ENCODE results near the gene ADAMTS5. TPM values are rescaled to one million over a fixed set of nuclear protein-coding genes. Genes with fewer than 3 reads are reported as not detected.
A peak's percentile ranks its signal among the peaks of the same experiment; 100 is the strongest.

The ADAMTS5 gene
- total RNA-seq, 1 donor from 2014 or later = 10.0 TPM

DNA sequence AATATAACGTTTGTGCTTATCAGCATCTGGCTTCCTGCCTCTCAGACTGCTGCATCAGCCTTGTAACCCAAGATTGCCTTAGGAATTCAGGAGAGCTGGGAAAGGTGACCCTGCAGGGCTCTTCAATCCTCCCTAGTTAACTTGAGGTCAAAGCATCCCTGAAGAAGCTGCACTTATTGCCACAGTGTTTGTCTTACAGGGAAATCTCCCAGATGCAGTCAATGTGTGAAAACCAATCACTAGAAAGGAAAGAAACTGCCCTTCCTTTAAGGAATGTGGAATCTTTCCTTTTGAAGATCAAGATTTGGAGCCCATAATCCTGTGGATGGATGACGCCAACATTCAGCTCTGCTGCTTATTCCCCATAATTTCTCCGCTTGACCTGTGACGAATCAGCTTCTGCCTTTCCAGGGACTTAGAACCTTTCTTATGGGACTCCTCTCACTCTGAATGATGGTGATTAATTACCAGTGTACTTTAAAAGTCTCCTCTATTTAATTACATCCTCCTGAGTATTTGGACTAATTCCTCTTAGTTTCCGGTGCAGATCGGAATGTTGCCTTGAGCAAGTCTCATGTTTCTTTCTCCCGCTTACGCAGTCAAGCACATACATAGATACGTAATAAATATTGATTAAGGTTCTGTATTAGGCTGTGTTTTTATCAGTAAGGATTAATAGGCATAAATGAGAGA, 14.4 kb downstream of the ADAMTS5 start:
- no peak for ATAC-seq
- intact Hi-C loops (cut with DNase I) = no loop called here
- no peak for DNase-seq (ENCODE audit: low spot score)

DNA sequence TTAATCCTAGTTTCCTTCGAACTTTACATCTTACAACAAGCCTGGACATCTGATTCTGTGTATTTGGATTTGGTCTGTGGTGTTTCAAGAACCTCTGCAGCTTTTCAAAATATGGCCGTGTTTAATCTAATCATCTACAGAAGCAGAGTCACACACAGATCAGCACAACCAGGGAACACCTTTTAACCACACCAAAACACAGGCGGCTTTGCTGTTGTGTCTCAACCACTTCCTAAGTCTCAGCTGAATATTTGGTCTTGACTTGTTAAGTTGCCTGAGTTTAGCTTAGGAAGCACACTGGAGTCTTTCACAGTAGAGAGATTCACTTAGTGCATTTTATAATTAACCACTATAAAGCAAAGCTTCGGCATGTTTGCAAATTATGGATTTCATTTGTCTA, 17.1 kb downstream of the ADAMTS5 start:
- intact Hi-C loops (cut with DNase I) = no loop called here
- ATAC-seq (no peak), DNase-seq (ENCODE audit: low spot score) (no peak)

DNA sequence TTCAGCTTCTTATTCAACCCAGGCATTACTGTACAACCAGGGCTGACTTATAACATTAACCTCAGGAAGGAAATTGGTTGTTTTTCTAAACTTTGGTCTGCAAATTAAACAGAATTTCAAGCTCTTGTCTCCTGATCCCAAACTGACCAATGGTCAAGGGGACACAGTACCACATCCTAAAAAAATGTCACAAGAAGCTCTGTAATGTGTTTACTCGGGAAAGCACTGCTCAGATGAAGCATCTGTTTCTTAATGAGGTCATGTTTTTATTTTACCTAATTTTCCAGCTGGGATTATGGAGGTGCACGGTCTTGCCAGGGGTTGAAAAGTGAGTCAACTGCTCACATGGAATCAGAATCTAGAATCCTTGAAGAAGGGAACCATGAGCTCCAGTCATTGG, 18.7 kb downstream of the ADAMTS5 start:
- ATAC-seq (peak; percentile 89), DNase-seq (ENCODE audit: low spot score) (no peak)
- intact Hi-C loops (cut with DNase I) = no loop called here

DNA sequence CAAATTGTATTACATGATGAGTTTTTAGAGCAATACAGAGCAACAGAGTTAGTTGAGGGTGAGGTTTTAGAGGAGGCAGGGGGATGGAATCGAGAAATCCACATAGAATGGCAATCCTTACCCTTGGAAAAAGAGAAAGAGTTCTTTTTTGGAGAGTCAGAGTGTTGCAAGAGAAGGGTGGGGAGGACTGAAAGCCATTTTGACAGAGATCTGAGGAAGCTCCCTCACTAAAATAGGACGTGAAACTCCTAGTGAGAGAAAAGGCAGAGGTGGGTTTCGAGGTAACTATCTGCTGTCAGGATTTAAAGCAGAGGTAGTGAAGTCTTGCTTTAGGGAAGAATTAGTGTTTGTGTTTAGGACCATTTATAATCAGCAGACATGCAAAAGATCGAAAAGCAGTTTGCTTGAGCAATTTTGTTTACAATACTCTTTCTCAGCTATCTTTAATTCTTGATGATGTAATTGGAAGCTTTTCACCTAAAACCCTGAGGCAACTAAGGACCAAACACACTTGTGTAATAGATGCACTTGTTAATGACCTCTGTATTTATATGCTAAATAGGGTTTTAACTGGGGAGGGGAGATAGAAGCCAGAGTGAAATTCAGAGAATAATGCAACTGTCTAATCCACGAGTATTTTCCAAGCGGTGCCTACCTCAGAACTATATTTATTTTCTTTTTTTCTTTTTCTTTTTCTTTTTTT, 20.0 kb downstream of the ADAMTS5 start:
- intact Hi-C loops (cut with DNase I) = no loop called here
- ATAC-seq (no peak), DNase-seq (ENCODE audit: low spot score) (no peak)

DNA sequence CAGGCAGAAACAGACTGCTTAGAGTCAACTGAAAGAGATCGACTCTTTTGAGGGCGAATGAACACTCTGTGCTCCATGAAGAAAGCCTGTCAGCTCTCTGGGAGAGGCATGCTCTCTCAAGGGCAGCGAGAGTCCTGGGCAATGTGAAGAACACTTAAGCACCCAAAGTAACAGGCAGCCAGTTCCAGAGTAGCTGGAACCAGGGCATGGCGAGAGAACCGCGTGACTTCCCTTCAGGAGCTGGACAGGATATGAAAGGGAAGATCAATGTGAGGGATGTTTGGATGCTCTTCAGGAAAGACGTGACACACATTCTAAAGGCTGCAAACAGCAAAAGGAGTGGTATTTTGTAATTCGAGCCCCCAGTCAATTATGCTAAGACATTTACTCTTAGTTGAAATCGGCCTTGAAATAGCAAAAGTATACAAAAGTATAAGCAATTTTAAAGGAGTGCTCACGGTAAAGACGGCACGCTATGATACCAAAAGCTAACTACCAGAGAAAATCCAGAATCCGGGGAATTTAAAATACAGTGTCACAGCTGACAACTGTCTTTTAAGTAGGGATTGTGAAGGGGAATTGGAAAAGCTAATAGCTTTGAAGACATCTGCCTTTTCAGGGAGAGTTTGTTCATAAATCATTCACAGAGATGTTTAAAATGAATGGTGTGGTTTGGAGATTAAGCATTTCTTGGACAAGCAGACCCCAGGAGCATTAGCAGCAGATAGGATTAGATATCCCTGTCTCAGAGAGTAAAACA, 20.8 kb downstream of the ADAMTS5 start:
- no peak for DNase-seq (ENCODE audit: low spot score)
- peak; percentile 45 for ATAC-seq
- intact Hi-C loops (cut with DNase I) = no loop called here

DNA sequence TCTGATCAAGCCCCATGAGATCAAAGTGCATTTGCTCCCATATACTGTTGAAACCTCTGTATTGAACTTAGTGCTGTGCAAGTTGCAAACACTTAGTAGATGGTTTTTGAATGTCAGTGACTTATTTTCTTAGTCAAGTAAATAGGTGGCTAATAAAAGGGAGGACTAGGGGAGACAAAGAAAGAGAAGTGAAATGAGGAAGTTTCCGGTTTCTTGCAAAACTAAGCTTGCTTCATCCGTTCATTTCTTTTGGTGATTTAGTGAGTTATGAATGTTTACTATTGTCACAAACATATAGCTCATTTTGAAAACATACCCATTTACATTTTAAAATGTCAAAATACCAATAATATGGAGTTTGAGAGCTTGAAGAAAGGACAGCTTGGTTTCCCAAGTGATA, 23.0 kb downstream of the ADAMTS5 start:
- ATAC-seq = no peak
- no peak for DNase-seq (ENCODE audit: low spot score)
- intact Hi-C loops (cut with DNase I) = no loop called here

DNA sequence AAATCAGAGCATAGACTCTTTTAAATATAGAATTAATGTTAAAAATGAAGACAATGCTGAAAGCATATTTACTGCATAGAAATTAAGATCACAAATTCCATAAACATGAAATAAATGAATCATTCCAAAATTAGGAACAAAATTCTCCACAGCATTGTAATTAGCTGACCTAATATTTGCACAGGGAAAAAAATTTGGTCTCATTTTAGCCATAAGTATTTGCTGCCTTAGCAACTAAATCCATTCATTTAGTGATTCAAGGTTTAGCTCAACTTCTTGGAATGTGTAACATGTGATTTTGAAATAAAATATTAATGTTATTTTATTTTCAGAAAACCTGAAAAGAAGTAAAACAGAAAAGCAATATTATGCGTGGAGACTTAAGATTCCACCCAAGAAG, 25.5 kb downstream of the ADAMTS5 start:
- intact Hi-C loops (cut with DNase I) = no loop called here
- no peak for DNase-seq (ENCODE audit: low spot score)
- ATAC-seq = no peak

DNA sequence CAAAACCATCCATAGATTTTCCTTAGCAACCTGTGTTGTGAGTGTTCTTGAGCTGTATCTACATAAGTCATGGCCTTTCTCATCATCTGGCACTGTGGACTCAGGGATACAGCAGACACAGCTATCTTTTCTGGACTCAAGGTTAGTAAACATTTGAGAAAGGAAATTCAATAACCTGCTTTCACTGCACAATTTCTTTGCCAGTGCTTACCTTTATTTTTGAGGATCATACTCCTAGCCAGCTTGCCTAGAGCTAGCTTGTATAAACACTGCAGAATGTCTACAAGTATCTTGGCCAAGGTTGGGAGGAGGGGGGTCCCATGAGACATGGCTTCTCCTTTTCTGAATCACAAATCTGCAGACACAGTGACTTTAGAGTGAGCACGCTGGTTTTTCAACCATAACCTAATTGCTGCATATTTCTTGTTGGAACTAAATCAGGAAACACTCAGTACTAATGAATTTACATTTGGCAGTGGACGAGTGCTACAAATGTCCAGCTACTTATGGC, 27.2 kb downstream of the ADAMTS5 start:
- ATAC-seq (peak; percentile 49), DNase-seq (ENCODE audit: low spot score) (no peak)
- intact Hi-C loops (cut with DNase I) = no loop called here

DNA sequence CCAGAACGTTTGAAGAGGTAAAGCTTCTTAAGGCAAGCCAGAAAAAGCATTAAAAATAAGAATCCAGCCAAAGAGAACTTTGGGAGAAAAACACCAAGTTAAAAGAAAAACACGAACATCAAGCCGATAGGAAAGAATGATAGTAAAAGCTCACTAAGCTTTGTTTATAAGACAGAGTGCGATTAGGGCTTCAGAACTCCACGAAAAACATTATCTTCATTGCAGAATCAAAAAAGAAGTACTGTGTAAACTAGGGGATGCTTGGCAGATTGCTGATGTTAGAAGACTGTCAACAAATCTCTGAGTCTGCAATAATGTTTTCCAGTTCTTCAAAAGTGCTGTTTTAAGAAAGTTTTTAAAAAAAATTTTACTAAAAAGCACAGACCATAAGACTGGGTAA, 30.2 kb downstream of the ADAMTS5 start:
- DNase-seq (ENCODE audit: low spot score) = no peak
- ATAC-seq = no peak
- intact Hi-C loops (cut with DNase I) = no loop called here

DNA sequence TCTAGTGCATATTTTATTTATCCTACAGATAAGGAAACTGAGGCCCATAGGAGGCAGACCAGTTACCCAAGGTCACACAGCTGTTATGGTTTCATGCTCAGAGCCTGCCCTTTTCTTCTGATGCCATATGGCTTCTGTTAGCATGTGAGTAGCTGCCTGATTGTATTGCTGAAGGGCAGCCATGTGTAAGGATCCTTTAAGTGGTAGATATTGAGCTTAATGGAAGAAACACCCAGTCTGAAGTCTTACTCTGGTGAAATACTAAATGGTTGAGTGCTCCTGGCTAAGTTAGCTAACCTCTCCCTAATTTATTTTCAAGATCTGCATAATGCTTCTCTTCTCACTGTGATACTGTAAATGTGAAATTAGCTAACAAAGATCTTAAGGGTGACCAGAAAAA, 30.9 kb downstream of the ADAMTS5 start:
- intact Hi-C loops (cut with DNase I) = no loop called here
- DNase-seq (ENCODE audit: low spot score) (no peak), ATAC-seq (no peak)

DNA sequence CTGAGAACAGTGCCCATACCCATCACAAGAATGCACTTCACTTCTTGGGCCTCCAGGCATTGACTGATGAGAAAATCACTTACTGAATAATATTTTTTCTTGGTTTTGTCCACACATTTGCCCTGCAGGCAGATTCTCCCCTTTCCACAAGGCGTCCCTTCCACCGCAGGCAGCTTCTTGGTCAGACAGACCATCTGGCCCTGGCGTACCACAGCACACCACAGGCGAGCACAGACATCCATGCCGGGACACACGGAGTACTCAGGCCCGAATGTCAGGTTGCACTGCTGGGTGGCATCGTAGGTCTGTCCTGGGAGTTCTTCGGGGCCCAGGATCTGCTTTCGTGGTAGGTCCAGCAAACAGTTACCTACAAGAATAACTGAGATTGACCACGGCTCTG, 32.5 kb downstream of the ADAMTS5 start:
- DNase-seq (ENCODE audit: low spot score) = no peak
- ATAC-seq = no peak
- intact Hi-C loops (cut with DNase I) = no loop called here

DNA sequence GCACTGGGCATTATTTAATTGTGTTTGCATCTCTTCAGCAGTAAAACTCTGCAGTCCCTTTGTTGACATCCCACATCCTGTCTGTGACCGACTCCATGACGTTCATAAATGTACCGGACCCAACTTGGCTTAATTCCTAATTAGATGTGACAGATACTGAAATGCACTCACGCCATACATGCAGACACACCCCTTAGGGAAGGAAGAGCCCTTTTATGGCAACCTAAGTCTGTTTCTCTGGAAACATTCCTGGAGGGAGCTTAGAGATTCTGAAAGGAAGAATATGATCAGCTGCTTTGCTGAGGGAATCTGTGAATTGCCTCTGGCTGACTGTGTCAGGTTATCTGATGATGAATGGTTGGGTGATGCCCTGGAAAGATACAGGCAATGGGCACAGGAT, 33.4 kb downstream of the ADAMTS5 start:
- ATAC-seq (no peak), DNase-seq (ENCODE audit: low spot score) (no peak)
- intact Hi-C loops (cut with DNase I) = no loop called here

DNA sequence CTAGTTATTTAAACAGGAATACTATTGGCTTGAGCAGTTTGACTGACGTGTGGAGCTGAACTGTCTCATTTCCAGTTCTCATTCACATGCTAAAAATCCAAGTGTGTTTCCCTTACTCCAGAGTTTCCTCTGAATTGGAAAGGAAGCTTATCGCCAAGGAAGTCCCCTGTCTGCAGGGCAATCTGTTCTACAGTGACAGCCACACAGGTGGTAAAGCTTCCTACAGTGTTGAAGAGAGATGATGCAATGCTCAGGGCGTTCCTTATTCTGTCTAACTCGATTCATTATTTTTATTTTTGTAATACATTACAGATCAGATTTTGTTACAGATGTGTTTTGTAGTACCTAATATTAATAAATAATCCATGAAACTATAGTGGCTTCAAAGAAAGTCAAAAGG, 41.3 kb downstream of the ADAMTS5 start:
- intact Hi-C loops (cut with DNase I) = no loop called here
- no peak for ATAC-seq
- no peak for DNase-seq (ENCODE audit: low spot score)

DNA sequence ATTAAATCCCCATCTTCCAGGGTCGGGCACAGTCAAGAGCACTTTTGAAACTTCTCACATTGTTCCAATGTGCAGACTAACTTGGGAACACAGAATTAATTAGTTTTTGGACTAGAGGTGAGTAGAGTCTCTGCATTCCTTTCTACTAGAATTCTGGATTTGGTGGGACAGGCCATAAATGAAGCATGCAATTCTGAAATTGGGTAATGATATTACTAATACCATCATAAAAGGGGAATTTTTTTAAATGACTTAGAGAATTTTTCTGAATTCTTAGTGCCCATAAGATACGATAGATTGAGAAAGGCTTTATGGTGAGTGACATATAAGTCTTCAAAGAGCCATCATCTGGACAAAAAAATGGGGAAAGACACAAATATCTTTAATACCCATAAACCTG, 41.8 kb downstream of the ADAMTS5 start:
- no peak for ATAC-seq
- intact Hi-C loops (cut with DNase I) = no loop called here
- DNase-seq (ENCODE audit: low spot score) = no peak

DNA sequence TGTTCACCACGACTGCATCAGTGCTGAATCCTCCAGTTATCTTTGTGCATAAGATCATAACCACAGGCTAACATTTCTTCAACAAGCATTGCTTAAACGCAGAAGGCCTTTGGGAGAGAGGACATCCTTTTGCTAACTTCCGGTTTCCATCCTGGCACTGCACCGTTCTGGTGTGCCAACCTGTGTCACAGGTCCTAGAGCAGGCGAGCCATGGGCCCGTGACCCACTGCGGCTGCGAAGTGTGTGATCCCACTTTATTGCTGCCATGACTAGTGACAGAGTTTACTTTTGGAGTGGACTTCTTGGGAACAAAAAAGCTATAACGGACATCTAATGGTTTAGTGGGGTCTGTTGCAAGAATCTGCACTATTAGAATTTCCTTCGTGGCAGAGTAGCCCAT, 42.9 kb downstream of the ADAMTS5 start:
- intact Hi-C loops (cut with DNase I) = no loop called here
- ATAC-seq (no peak), DNase-seq (ENCODE audit: low spot score) (no peak)

DNA sequence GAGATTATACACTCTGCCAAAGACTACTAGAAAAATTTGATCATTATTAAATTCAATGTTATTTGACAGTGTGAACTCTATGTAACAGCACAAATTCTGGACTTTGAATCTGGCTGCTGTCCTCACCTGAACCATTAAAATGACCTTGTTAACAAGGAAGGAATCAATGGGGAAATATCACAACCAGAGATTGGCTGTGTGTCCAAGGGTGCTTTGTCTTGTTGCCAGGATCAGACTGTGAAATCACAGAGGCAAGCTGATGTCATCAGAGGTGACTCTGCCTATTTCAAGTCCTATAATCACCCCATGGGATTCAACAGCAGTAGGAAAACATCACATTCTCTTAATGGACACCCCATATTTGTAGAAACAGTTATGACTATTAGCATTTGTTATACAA, 46.8 kb downstream of the ADAMTS5 start:
- DNase-seq (ENCODE audit: low spot score) (no peak), ATAC-seq (no peak)
- intact Hi-C loops (cut with DNase I) = no loop called here

DNA sequence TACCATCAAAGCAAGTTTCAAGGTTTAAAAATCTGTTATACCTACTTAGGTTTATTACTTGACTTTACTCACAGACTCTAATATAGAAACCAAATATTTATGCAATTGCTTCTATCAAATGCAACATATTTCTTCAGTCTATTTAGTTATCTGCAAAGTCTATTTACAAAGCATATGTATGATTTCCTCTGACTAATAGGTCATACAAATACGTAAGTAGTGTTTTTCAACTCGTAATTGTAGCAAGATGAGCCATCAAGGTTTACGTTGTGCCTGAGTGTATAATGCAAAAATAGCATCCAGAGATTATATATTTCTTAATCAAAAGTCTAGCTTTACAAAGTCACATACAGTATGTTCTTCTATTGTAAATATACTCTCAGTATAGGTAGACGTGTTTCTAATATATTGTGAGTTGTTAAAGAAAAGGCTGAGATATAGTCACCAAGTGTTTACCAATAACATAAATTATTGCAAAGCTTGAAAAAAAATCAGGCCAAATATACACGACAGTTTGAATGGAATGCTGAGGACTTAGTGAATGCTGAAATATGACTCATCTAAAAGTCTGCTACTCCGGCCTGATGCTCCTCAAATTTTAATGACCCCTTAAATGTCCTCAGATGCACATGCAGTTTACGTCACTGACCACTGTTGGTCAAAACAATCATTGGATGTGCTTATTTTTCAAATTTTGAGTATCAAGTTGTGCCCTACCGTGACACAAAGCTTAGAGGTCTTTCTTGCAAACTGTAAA, 48.4 kb downstream of the ADAMTS5 start:
- intact Hi-C loops (cut with DNase I) = no loop called here
- ATAC-seq = no peak
- DNase-seq (ENCODE audit: low spot score) = no peak

DNA sequence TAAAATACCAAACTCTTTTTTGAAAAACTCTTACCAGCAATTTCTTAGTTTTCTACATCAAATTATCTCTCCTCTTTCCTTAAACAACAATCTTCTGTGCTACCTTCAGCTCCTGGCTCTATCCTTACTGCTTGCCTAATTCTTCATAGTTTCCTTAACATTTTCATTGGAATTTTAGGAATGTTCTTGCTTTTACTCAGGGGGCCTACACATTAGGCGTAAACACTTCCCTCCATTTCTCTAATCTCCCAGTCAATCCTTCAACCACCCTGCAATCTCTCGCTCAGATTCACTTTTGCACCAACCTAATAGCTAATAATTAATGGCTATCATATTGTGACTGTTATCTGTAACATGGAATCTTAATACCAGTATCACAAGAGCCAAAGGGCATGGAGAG, 50.1 kb downstream of the ADAMTS5 start:
- no peak for DNase-seq (ENCODE audit: low spot score)
- intact Hi-C loops (cut with DNase I) = no loop called here
- no peak for ATAC-seq

DNA sequence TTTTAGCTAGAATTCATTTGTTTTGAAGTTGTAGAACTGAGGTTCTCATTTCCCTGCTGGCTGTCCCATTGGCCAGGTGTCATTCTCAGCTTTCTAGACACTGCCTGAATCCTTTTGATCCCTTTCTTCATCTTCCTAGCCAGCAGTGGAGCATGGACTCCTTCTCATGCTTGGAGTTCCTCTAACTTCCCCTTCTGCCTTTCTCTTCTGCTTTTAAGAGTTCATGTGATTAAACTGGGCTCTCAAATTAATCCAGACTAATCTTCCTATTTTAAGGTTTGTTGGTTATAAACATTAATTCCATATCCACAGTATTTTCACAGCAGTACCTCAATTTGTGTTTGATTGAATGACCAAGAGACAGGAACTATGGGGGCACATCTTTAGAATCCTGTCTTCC, 52.3 kb downstream of the ADAMTS5 start:
- DNase-seq (ENCODE audit: low spot score) (no peak), ATAC-seq (no peak)
- intact Hi-C loops (cut with DNase I) = no loop called here
